D721Med (cell line): ENCODE measurements around the gene CDCA4.

Experiments used
- DNase-seq: peaks from one replicate; pipeline ENCODE4 v3.0.0; 2011; ENCODE audit warnings: low spot score; ENCODE audit not compliant: insufficient read length
- FAIRE-seq: peaks from 2 replicates; lab custom pipeline; 2011; peaks lifted over from hg19 to GRCh38; lab: Jason Lieb, UNC
- CTCF ChIP-seq: IDR thresholded peaks from 2 replicates; pipeline ENCODE4 v1.5.1; 2012; ENCODE audit warnings: mild to moderate bottlenecking, control low read depth; ENCODE audit not compliant: insufficient read depth; ENCODE audit errors: missing control alignments

Gene CDCA4

GRCh38 chr14:104966261-104966865 is 54.5 kb downstream of the CDCA4 start:
- no peak for TF ChIP-seq CTCF
- FAIRE-seq (no peak), DNase-seq (no peak)

DNA sequence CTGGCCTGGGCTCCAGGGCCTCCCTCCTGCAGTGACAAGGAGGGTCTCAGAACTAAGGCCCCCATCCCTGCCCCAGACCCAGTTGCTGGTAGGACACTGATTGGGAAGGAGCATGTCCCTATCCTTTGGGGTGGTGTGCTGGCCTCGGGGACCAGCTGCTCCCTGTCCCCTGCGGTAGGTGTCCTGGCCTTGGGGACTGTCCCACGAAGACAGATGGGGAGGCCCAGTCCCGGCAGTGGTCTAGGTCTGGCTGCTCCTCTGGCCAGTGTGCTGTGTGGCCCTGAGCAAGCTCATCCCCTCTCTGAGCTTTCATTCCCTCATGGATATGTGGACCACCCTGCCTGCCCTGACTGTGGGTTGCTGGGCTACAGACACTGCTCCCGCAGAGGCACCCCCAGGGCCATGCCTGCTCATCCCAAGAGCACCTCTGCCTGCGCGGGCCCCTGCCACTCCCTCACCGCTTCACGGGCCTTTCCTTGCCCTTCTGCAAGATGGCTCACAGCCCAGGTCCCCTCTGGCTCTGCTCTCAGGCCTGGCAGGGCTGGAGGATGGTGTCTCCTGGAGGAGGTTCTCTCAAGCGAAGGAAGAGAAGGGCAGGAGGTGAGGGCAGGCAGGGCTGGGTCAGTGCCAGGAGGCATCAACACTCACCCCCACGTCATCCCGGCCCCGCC is 55.2 kb downstream of the CDCA4 start:
- no peak for DNase-seq
- no peak for FAIRE-seq
- TF ChIP-seq CTCF: no peak

DNA sequence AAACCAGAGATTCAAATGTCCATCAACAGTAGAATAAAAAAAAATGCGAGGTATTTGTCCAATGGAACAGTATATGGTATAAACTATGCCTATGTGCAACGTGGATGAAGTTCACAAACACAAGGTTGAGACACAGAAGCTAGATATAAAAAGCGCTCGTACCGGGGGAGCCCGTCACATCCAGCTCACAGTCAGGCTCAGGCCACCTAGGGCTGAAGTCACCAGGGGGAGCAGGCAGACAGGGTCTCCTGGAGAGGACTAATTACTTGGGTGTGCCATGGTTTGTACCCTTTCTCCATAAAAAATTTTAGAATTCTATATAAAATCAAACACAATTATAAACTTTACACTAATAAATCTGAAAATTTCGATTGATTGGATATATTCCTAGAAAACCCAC is 56.3 kb downstream of the CDCA4 start:
- no peak for DNase-seq
- FAIRE-seq: no peak
- TF ChIP-seq CTCF: no peak
